Prostate gland (tissue), 2 donors: Measurements from ENCODE around the gene LRRC8E. TPM values are rescaled to one million over a fixed set of nuclear protein-coding genes. Genes with fewer than 3 reads are reported as not detected.

Source experiments
- DNase-seq: peaks from one replicate; pipeline ENCODE4 v3.0.0-alpha.2; 2019; ENCODE audit warnings: low spot score
- H3K27ac ChIP-seq, 2 donors: fragments of 200-600 bp; sonication (generic); 2 replicates each; pipeline ENCODE4 v1.5.1; 2017 to 2019
- H3K27me3 ChIP-seq: fragments of 200-600 bp; sonication (generic); replicated peaks from 2 replicates; pipeline ENCODE4 v1.5.1; 2019; ENCODE audit not compliant: insufficient read depth
- H3K36me3 ChIP-seq, 2 donors: fragments of 200-600 bp; sonication (generic); 1 replicate in 1 of 2; 2 replicates in 1 of 2; pipeline versions ENCODE4 v1.5.1 to v1.8.1; 2017 to 2019
- H3K4me1 ChIP-seq: fragments of 200-600 bp; sonication (generic); replicated peaks from 2 replicates; pipeline ENCODE4 v1.5.1; 2019
- H3K4me3 ChIP-seq, 2 donors: fragments of 200-600 bp; sonication (generic); 2 replicates each; pipeline ENCODE4 v1.5.1; 2017 to 2019
- H3K9me3 ChIP-seq: fragments of 200-600 bp; sonication (generic); 2 replicates; pipeline ENCODE4 v1.5.1; 2017
- POLR2A ChIP-seq: fragments of 450-650 bp; IDR thresholded peaks from one replicate; pipeline ENCODE4 v1.6.1; 2016; ENCODE audit warnings: antibody characterized with exemption, mild to moderate bottlenecking
- POLR2AphosphoS5 ChIP-seq: sonication (generic); formaldehyde crosslinking; IDR thresholded peaks from one replicate; pipeline ENCODE4 v1.6.1; 2017; ENCODE audit warnings: antibody characterized with exemption
- WGBS: methylation state at CpG from one replicate; pipeline ENCODE4 v1.1.5; 2018; 5-methylcytosine and 5-hydroxymethylcytosine counted together
- intact Hi-C: fragments of 100-400 bp; cut with DNase I; formaldehyde crosslinking; loops from one replicate; pipeline ENCODE4 v1.14.2; 2022
- total RNA-seq, 2 donors: library from RNA; depleted of rRNA; stranded (reverse); fragments of >200 nt; gene quantifications; one replicate each; pipeline ENCODE4 v1.1.0, GENCODE V29; 2016
- TF ChIP-seq, protein P1 (sequence below), 4 experiments: fragments of 200-600 bp in 2 of 4; fragments of 450-650 bp in 2 of 4; sonication (generic) in 2 of 4; IDR thresholded peaks; 1 replicate in 3 of 4; 2 replicates in 1 of 4; pipeline ENCODE4 v1.5.1; 2016 to 2019; ENCODE audit warnings: antibody characterized with exemption in 4 of 4, mild to moderate bottlenecking in 2 of 4, moderate library complexity in 2 of 4

The LRRC8E gene
- total RNA-seq, 2 donors from 2014 or later, result 4.8 to 11.7 TPM

DNA sequence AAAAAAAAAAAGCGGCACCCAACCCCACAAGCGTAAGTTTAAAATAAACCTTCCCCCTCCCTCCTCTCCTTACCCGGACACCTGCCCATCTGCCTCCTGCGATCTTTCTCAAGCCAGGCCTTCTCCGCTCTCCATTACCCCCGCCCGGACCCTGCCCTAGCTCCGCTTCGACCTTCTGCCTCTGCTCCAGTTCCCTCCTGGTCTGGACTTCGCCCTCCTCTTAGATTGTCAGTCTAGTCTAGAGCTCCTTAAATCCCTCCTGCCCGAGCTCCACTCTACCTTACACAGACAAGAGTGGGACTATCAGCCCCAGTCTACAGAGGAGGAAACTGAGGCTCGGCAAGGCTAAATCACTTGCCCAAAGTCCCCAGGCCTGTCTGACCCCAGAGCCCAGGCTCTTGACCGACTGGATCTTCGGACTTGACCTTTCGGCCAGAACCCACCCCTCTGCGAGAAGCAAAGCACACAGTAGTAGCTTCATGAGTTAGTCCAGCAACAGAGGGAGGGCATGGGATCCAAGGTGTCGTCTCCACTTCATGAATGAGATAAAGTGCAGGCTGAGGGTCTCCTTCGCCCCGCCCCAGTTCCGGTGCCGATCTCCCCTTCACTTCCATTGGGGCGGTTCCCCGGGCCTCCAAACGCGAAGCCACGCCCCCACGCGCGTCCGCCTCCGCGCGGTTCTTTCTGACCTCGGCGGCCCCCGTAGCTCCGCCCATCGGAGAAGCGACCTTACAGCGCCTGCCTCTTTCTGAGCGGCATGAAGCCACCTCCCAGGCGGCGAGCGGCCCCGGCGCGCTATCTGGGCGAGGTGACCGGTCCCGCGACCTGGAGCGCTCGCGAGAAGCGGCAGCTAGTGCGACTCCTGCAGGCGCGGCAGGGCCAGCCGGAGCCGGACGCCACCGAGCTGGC, 31.6 kb downstream of the LRRC8E start, which contains the start of gene SNAPC2:
TSS of gene SNAPC2 (plus strand) at position 729 of the 909 bp plus-strand sequence. CDS start at position 758, 29 bp downstream.
- Histone ChIP-seq H3K4me3 (peak within 1 kb of the TSS; percentile 67 to 84), H3K9me3 (no peaks in the 10 kb centered on the region), H3K4me1 (peaks cover 4% of the 10 kb centered on the region), H3K36me3 (peaks cover 7 to 10% of the 10 kb centered on the region in 2 donors), H3K27ac (peak within 1 kb of the TSS; percentile 93 to 96), H3K27me3 (no peaks in the 10 kb centered on the region)
- WGBS, result 8% methylated on average over 62 of the region's 62 CpGs
- intact Hi-C loops, result no loop called here
- peak; percentile 92 for TF ChIP-seq POLR2AphosphoS5
- peak; percentile 64 for TF ChIP-seq POLR2A
- TF ChIP-seq, protein P1, sequence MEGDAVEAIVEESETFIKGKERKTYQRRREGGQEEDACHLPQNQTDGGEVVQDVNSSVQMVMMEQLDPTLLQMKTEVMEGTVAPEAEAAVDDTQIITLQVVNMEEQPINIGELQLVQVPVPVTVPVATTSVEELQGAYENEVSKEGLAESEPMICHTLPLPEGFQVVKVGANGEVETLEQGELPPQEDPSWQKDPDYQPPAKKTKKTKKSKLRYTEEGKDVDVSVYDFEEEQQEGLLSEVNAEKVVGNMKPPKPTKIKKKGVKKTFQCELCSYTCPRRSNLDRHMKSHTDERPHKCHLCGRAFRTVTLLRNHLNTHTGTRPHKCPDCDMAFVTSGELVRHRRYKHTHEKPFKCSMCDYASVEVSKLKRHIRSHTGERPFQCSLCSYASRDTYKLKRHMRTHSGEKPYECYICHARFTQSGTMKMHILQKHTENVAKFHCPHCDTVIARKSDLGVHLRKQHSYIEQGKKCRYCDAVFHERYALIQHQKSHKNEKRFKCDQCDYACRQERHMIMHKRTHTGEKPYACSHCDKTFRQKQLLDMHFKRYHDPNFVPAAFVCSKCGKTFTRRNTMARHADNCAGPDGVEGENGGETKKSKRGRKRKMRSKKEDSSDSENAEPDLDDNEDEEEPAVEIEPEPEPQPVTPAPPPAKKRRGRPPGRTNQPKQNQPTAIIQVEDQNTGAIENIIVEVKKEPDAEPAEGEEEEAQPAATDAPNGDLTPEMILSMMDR (IDR thresholded peaks at IDR 0.05), result peak in 3 of 4 experiments; percentile 6 to 43 (median 30)
- DNase-seq, result peak; percentile 92

DNA sequence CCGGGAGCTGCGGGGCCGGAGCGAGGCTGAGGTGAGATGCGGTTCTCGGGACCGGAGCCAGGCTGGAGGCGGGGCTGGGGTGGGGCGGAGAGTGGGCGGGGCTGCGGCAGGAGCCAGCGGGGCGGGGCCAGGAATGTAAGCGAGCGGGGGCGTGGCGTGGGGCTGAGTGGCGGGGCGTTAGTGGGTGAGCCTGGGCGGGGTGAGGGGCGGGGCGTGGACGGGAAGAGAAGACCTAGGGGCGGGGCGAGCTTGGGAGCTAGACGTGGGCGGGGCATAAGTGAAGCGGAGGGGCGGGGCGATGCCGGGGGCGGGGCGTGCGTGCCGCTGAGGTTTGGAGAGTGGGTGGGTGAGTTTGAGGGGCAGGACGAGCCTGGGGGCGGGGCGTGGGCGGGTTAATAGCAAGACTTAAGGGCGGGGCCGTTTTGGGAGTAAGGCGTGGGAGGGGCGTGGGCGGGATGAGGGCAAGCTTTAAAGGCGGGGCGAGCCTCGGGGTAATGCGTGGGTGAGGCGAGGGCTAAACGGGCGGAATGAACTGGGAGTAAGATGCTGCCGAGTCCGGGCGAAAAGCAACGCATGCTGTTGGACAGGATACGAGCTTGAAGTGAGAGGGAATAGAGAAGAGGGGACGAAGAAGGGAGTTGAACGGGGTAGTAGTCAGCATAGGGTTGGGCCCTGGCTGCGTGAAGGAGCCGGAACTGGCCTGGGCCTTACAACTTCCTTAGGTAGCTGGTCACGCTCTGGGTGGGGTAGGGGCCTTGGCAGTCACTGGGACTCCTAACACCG, 32.4 kb downstream of the LRRC8E start:
- intact Hi-C loops, result no loop called here
- Histone ChIP-seq H3K9me3 (no peaks in the 10 kb centered on the region), H3K4me3 (peak overlapping the region; percentile 67 to 84), H3K36me3 (peaks cover 7 to 10% of the 10 kb centered on the region in 2 donors), H3K4me1 (peaks cover 4% of the 10 kb centered on the region), H3K27me3 (no peaks in the 10 kb centered on the region), H3K27ac (peak overlapping the region; percentile 93 to 96)
- peak; percentile 100 for DNase-seq
- TF ChIP-seq POLR2AphosphoS5, result peak; percentile 82
- TF ChIP-seq, protein P1 (IDR thresholded peaks at IDR 0.05), result peak in 2 of 4 experiments; percentile 0 to 15
- peak; percentile 81 for TF ChIP-seq POLR2A
- 3% methylated on average over 49 of the region's 62 CpGs for WGBS

DNA sequence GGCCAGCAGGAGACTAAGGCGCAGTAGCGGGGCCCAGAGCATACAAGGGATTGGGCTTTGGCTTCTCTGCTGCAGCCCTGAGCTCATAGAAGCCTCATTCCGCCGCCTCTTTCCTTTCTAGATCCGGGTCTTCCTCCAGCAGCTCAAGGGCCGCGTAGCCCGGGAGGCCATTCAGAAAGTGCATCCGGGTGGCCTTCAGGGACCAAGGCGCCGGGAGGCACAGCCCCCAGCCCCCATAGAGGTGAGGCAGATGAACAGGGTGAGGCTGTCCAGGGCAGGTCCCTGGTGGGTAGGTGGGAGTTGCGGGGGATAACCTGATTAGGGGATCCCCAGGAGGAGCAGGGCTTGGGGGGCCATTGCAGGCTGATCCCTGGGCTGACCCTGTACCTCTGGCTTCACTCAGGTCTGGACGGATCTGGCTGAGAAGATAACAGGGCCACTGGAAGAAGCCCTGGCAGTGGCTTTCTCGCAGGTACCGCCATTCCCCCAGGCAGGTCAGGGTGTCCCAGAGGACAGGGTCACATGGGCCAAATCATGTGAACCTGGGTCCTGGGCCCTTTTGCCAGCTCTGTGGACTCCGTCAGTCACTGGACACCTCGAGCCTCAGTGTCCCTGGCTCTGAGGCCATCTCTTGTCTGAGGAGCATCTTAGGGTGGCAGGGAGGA, 33.1 kb downstream of the LRRC8E start:
- TF ChIP-seq, protein P1 (IDR thresholded peaks at IDR 0.05), result no peak
- TF ChIP-seq POLR2AphosphoS5 (no peak), POLR2A (no peak)
- DNase-seq, result no peak
- Histone ChIP-seq H3K4me1 (peaks cover 4% of the 10 kb centered on the region), H3K36me3 (peaks cover 7 to 10% of the 10 kb centered on the region in 2 donors), H3K27me3 (no peaks in the 10 kb centered on the region), H3K27ac (peak overlapping the region; percentile 93 to 96), H3K9me3 (no peaks in the 10 kb centered on the region), H3K4me3 (peak overlapping the region; percentile 30 to 84)
- intact Hi-C loops, result no loop called here
- WGBS, result 40% methylated on average over 16 of the region's 17 CpGs

DNA sequence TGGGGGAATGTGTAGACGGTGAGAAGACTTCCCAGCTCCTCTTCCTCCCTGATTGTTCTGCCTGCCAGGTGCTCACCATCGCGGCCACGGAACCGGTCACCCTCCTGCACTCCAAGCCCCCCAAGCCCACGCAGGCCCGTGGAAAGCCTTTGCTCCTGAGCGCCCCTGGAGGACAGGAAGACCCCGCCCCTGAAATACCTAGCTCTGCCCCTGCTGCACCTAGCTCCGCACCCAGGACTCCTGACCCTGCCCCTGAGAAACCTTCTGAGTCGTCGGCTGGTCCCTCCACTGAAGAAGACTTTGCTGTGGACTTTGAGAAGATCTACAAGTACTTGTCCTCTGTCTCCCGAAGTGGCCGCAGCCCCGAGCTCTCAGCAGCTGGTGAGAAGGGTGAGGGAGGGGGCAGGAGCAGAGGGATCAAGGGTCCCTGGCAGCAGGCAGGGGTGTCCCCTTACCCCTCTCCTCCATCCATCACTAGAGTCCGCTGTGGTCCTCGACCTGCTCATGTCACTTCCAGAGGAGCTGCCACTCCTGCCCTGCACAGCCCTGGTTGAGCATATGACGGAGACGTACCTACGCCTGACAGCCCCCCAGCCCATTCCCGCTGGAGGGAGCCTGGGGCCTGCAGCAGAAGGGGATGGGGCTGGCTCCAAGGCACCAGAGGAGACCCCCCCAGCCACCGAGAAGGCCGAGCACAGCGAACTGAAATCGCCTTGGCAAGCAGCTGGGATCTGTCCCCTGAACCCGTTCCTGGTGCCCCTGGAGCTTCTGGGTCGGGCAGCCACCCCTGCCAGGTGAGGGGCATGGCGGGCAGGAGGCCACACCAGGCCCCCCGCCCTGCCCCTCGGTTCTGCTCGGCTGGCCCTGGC, 33.9 kb downstream of the LRRC8E start:
- DNase-seq, result no peak
- intact Hi-C loops, result no loop called here
- no peak overlapping the region for H3K4me3 ChIP-seq
- 91% methylated on average over 22 of the region's 31 CpGs for WGBS
- peaks cover 7 to 10% of the 10 kb centered on the region in 2 donors for H3K36me3 ChIP-seq
- peak overlapping the region in 1 of 2 donors; percentile 96 for H3K27ac ChIP-seq
- TF ChIP-seq, protein P1 (IDR thresholded peaks at IDR 0.05), result no peak
- TF ChIP-seq POLR2AphosphoS5 (no peak), POLR2A (no peak)
- peaks cover 4% of the 10 kb centered on the region for H3K4me1 ChIP-seq
- no peaks in the 10 kb centered on the region for H3K9me3 ChIP-seq
- no peaks in the 10 kb centered on the region for H3K27me3 ChIP-seq
